Measurements from ENCODE around the gene PRKCZ.
A peak's percentile ranks its signal among the peaks of the same experiment; 100 is the strongest.

The PRKCZ gene

GRCh38 chr1:2227346-2228156 lies 177.3 kb downstream of the PRKCZ start:
- TF ChIP-seq CTCF (IDR thresholded peaks at IDR 0.05; ENCODE audit: borderline replicate concordance, control extremely low read depth, extremely low read depth, insufficient read depth, missing control alignments): peak; percentile 9
- in situ Hi-C loops (cut with MboI; ENCODE audit: low sequenced_read_pairs, unreplicated experiment): no loop called here
- DNase-seq (ENCODE audit: low spot score): peak; percentile 100

GRCh38 chr1:2228157-2228594 lies 178.0 kb downstream of the PRKCZ start, which contains the start of gene SKI:
SKI (plus strand) TSS chr1:2228319; CDS start chr1:2228767, 448 bp downstream.
- in situ Hi-C loops (cut with MboI; ENCODE audit: low sequenced_read_pairs, unreplicated experiment): no loop called here
- no peak for DNase-seq (ENCODE audit: low spot score)
- TF ChIP-seq CTCF (IDR thresholded peaks at IDR 0.05; ENCODE audit: borderline replicate concordance, control extremely low read depth, extremely low read depth, insufficient read depth, missing control alignments): no peak

GRCh38 chr1:2228694-2229036 lies 178.5 kb downstream of the PRKCZ start:
- TF ChIP-seq CTCF (IDR thresholded peaks at IDR 0.05; ENCODE audit: borderline replicate concordance, control extremely low read depth, extremely low read depth, insufficient read depth, missing control alignments): no peak
- in situ Hi-C loops (cut with MboI; ENCODE audit: low sequenced_read_pairs, unreplicated experiment): no loop called here
- no peak for DNase-seq (ENCODE audit: low spot score)

- no peak for TF ChIP-seq CTCF (IDR thresholded peaks at IDR 0.05; ENCODE audit: borderline replicate concordance, control extremely low read depth, extremely low read depth, insufficient read depth, missing control alignments)
- in situ Hi-C loops (cut with MboI; ENCODE audit: low sequenced_read_pairs, unreplicated experiment): no loop called here
- DNase-seq (ENCODE audit: low spot score): peak; percentile 69
Observed at GRCh38 chr1:2229037-2229864, 179.0 kb downstream of the PRKCZ start.

- TF ChIP-seq CTCF (IDR thresholded peaks at IDR 0.05; ENCODE audit: borderline replicate concordance, control extremely low read depth, extremely low read depth, insufficient read depth, missing control alignments): no peak
- in situ Hi-C loops (cut with MboI; ENCODE audit: low sequenced_read_pairs, unreplicated experiment): no loop called here
- DNase-seq (ENCODE audit: low spot score): no peak
Observed at GRCh38 chr1:2229911-2230731, 179.9 kb downstream of the PRKCZ start.

Measured in GM13976 (cell line).